ENCODE results near the gene TEX14.

DNA sequence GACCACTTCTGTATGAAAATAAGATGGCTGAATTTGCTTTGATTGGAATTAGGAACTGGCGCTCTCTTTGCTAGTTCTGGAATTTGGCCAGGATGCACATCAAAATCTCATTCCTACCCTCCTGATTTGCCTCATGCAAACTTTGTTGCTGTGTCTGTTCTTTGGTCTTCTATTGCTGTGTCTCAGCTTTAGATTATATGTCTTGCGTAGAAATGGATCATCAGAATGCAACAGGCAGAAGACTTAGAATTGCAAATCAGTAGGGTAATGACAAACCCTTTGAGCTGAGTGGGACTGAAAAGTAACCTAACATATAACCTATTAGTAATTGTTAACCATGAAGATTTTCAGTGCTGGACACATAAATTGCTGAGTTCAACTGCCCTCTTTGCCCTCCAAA is 30.9 kb upstream of the TEX14 start:
- TF ChIP-seq SP1 (IDR thresholded peaks at IDR 0.05) = no peak
- no peak for TF ChIP-seq NFRKB (IDR thresholded peaks at IDR 0.05)
- no peak for TF ChIP-seq LEF1 (IDR thresholded peaks at IDR 0.05; ENCODE audit: borderline replicate concordance)
- TF ChIP-seq FOXM1 (IDR thresholded peaks at IDR 0.05; ENCODE audit: borderline replicate concordance) = no peak
- TF ChIP-seq BHLHE40 (IDR thresholded peaks at IDR 0.05; ENCODE audit: borderline replicate concordance) = no peak
- no peak for TF ChIP-seq CTBP1 (IDR thresholded peaks at IDR 0.05; ENCODE audit: borderline replicate concordance)
- TF ChIP-seq HDGF (IDR thresholded peaks at IDR 0.05; ENCODE audit: borderline replicate concordance) = no peak
- no peak for TF ChIP-seq FOXA1 (IDR thresholded peaks at IDR 0.05)
- no peak for TF ChIP-seq ARNT (IDR thresholded peaks at IDR 0.05)

Data from HEK293T (cell line).